ENCODE results near the gene IQCB1.
"Not testable (repeated sequence)": the region's sequence is repeated elsewhere in the genome, so short reads cannot be mapped to it uniquely, and the experiment has no call there.

IQCB1 gene, protein sequence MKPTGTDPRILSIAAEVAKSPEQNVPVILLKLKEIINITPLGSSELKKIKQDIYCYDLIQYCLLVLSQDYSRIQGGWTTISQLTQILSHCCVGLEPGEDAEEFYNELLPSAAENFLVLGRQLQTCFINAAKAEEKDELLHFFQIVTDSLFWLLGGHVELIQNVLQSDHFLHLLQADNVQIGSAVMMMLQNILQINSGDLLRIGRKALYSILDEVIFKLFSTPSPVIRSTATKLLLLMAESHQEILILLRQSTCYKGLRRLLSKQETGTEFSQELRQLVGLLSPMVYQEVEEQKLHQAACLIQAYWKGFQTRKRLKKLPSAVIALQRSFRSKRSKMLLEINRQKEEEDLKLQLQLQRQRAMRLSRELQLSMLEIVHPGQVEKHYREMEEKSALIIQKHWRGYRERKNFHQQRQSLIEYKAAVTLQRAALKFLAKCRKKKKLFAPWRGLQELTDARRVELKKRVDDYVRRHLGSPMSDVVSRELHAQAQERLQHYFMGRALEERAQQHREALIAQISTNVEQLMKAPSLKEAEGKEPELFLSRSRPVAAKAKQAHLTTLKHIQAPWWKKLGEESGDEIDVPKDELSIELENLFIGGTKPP

DNA sequence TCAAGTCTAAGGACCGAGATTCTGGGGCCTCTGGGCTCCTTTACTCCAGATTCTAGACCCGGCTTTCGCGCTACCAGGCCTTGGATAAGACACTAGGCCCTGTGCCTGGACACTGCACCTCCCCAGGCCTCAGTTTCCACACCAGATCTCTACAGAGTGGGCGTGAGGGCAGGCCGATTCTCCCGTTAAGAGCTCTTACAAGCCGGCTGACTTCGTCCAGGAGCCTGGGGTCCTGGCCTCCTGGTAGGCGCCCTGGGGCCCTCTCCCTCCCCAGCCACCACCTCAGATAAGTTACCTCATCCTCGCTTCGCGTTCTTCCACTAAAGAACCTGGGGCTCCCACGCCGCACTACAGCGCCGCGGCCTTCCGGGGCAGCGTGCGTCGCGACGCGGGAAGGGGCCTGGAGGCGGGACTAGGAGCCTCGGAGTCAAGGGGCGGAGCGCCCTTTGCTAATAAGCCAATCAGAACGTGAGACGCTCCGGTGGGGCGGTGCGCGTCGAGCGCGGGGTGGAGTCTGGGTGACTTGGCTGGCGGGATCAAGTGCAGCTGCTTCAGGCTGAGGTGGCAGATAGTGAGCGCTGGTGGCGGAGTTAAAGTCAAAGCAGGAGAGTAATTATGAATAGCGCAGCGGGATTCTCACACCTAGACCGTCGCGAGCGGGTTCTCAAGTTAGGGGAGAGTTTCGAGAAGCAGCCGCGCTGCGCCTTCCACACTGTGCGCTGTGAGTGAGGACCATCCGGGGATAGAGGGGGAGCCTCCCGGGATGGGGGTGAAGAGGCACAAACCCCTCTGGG lies at the start of gene IQCB1, which contains the start of gene EAF2:
TSS of gene IQCB1 (minus strand) at position 390 of the 794 bp plus-strand sequence. CDS start 6,100 bp downstream, outside the sequence.
TSS of gene EAF2 (plus strand) at position 539 of the 794 bp plus-strand sequence. CDS start at position 616, 77 bp downstream.
- DNase-seq = peak; percentile 23

DNA sequence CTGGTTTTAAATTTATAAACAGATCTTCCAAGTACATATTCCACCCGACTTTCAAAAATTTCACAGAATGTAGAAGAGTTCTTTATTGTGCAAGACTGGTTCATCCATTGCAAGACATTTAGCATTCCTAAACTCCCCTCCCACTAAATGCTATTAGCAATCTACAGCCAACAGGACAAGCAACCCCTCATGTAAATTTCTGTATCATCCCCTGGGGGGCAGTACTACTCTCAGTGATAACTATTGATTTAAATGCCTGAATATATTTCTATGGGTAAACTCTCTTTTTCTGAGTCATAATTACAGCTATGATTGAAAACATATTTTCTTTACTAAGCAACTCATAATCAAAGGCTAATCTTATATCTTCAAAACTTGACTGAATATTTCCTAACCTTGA lies 48.6 kb upstream of the IQCB1 start:
- no peak for DNase-seq

GRCh38 chr3:121878411-121878810 lies 43.6 kb upstream of the IQCB1 start:
- no peak for DNase-seq

DNA sequence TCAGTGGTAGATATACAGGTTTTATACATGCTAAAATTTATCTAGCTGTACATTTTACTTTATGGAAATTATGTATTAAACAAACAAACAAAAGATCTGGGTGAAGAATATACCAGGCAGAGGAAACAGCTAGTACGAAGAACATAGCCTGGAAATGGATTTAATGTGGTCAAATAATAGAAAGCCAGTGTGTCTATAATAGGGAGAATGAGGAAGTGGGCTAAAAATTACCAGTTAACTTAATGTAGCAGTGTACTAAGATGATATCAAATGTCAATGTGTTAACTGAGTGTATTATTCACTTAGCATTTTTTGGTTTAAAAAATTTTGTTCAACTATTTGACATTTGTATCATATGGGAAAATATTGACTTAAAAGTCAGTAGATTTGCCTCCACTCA lies 36.6 kb upstream of the IQCB1 start:
- no peak for DNase-seq

- DNase-seq = no peak
Measured at GRCh38 chr3:121870717-121871116, 35.9 kb upstream of the IQCB1 start.

GRCh38 chr3:121869736-121870135 lies 34.9 kb upstream of the IQCB1 start:
- no peak for DNase-seq

GRCh38 chr3:121863801-121864200 lies 28.9 kb upstream of the IQCB1 start:
- no peak for DNase-seq

DNA sequence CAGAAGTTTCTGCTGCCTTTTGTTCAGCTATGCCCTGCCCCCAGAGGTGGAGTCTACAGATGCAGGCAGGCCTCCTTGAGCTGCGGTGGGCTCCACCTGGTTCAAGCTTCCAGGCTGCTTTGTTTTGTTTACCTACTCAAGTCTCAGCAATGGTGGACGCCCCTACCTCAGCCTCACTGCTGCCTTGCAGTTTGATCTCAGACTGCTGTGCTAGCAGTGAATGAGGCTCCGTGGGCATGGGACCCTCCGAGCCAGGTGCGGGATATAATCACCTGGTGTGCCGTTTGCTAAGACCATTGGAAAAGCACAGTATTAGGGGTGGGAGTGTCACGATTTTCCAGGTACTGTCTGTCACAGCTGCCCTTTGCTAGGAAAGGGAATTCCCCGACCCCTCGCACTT lies 28.4 kb upstream of the IQCB1 start:
- not testable (repeated sequence) for DNase-seq

- not testable (repeated sequence) for DNase-seq
Measured at GRCh38 chr3:121857778-121858177, 22.9 kb upstream of the IQCB1 start.

DNA sequence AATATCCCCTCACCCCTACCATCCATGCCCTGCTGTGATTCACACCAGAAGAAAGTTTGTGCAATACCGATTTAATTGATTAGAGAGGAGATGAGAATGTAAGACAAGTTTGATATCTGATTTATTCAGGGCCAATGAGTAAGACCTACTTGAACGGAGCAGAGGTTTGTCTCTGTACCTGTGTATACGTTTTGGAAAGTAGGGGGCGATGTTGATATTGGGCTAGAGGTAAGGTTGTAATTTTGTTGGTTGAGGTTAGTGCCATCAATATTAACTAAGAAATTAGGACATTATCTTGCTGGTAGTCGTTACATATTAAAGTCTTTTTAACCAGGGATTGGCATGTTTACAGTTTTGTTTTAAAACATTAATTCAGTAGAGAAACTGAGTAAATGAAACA lies 20.7 kb upstream of the IQCB1 start:
- no peak for DNase-seq

DNA sequence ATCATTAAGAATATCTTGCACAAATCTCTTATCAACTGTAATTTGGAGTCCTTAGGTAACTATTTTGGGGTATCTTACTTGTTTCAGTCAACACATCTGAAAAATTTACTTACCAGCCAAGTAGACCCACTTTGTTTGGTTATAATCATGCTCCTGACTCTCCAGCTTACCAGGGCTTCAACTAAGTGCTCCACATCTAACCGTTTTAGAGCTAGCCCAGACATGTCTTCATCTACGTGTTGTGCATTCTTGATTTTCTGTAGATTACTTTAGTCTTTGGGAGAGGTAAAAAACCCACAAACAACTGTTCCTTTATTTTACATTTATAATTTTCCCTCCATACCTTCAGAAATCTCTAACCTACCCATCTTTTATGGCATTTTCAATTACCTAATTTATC lies 17.4 kb upstream of the IQCB1 start:
- no peak for DNase-seq

DNA sequence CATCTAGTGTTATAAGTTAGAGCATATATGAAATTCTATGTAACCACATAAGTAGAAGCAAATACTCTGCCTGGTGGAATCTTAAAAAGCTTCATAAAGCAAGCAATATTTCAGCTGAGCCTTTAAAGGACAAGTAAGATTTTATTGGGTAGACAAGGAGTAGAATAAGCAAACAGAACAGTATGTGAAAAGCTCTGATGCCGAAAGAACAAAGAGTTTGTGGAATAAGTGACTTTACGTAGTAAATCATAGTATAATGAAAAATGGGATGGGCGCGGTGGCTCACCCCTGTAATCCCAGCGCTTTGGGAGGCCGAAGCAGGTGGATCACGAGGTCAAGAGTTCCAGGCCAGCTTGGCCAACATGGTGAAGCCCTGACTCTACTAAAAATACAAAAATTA lies 10.0 kb upstream of the IQCB1 start:
- DNase-seq = no peak

- DNase-seq = no peak
Measured at GRCh38 chr3:121839962-121840361, 5.1 kb upstream of the IQCB1 start.

GRCh38 chr3:121836481-121836880 lies 1.6 kb upstream of the IQCB1 start:
- DNase-seq = no peak

DNA sequence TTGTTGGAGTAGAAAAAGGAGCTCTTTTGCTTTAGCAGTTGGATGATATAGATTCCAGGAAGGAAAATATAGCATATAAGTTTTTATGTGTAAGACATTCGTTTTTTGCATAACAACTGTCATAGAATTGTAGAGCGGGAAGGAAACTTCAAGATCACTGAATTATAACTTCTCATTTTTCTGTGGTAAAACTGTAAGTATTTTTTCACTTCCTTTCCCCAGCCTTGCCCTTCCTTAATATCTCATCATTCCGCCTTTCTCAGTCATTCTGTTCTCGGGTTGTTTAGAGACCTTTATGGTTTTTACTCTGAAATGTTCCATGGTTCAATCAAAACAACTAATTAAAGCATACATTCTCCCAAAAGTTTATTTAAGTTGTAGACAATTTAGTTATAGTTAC lies 1.2 kb upstream of the IQCB1 start:
- DNase-seq = no peak

- no peak for DNase-seq
Measured at GRCh38 chr3:121835465-121835801, 573 bp upstream of the IQCB1 start.

- DNase-seq = no peak
Measured at GRCh38 chr3:121834157-121834670, 646 bp downstream of the IQCB1 start.

DNA sequence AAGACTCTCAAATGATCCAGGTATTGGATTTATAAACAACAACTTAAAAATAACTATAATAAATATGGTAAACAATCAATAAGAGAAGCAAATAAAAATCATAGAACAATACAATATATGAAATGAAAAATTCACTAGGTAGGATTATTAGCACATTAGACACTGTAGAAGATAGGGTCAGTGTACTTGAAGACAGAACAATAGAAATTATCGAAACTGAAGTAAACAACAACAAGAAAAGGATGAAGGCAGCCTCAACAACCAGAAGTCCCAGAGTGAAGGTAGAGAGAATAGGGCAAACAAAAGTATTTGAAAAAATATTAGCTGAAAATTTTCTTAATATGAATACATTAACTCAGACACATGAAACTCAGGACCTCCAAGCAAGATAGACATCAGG lies 11.9 kb downstream of the IQCB1 start:
- DNase-seq = no peak

DNA sequence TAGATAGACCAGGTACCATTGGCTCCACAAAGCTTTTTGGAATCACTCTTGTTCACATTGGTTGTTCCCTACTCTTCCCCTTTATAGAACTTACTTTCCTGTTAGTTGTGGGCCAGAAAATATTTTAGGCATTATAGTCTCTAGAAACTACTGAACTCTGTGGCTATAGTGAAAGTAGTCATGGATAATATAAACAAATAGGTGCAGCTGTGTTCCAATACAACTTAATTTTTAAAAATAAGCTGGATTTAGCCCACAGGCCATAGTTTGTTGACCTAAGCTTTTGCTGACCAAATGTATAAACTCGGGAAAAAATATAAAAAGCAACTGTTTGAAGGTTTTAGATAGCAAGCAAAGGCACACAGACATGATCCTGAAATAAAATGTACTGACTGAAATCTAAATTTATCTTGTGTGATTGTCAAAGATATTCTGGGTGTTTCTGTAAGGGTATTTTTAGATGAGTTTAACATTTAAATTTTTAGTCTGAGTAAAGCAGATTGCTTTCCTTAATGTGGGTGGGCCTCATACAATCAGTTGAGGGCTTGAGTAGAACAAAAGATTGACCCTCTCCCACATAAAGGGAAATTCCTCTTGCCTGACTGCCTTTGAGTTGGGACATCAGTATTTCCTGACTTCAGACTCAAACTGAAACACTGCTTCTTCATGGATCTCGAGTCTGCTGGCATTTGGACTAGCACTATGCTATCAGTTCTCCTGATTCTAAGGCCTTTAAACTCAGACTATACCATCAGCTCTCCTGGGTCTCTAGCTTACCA lies 13.2 kb downstream of the IQCB1 start:
- DNase-seq = no peak

- no peak for DNase-seq
Measured at GRCh38 chr3:121819236-121819635, 15.6 kb downstream of the IQCB1 start.

- no peak for DNase-seq
Measured at GRCh38 chr3:121818578-121818977, 16.3 kb downstream of the IQCB1 start.

DNA sequence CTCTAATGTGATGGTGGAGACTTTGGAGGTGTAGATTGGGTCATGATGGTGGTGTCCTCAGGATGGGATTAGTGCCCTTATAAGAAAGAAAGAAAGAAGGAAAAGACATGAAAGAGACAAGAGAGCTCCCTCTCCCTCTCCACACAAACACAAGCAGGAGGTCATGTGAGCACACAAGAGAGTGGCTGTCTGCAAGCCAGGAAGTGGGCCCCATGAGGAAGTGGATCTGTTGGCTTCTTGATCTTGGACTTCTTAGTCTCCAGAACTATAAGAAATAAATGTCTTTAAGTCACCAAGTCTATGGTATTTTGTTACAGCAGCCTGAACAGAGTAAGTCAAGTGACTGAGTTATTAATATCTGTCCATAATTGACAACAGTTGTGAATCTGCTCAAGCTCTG lies 17.1 kb downstream of the IQCB1 start:
- DNase-seq = no peak

DNA sequence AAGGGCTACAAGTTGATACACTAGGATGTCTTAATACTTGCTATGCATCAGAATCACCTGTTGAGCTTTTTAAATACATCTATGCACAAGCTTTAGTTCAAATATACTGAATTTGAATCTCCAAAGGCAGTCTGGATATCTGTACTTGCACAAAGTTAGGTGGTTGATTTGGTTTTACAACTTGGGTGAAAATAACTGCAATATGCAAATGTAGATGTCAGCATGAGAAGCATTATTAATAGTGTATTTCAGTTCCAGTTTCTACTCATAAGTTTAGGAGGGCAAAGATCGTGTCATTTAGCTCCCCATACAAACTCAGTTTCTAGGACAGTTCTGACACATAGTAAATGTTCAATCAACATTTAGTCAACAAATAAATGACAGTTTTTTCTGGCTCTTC lies 25.6 kb downstream of the IQCB1 start:
- DNase-seq = no peak

All from cortex of kidney (tissue), 1 donor.